ENCODE measurements around the gene MBNL3.

Gene MBNL3

GRCh38 chrX:132411310-132411977 is 77.4 kb downstream of the MBNL3 start:
- H3K27me3 Mint-ChIP-seq: no peaks in the 10 kb centered on the region
- no peaks in the 10 kb centered on the region for H3K9me3 Mint-ChIP-seq
- DNase-seq: no peak
- ATAC-seq: no peak
- no peaks in the 10 kb centered on the region for H3K4me1 Mint-ChIP-seq
- no peak overlapping the region for H3K4me3 Mint-ChIP-seq
- no peak overlapping the region for H3K27ac Mint-ChIP-seq

GRCh38 chrX:132409780-132410556 is 78.9 kb downstream of the MBNL3 start:
- Mint-ChIP-seq H3K27ac (peak overlapping the region in 1 of 2 donors; percentile 53), H3K4me3 (no peak overlapping the region), H3K9me3 (no peaks in the 10 kb centered on the region), H3K4me1 (no peaks in the 10 kb centered on the region), H3K27me3 (no peaks in the 10 kb centered on the region)
- DNase-seq (no peak), ATAC-seq (no peak)

GRCh38 chrX:132407691-132408090 is 81.1 kb downstream of the MBNL3 start:
- no peak for ATAC-seq
- H3K27me3 Mint-ChIP-seq: no peaks in the 10 kb centered on the region

GRCh38 chrX:132406106-132406505 is 82.7 kb downstream of the MBNL3 start:
- Mint-ChIP-seq H3K27ac (no peak overlapping the region), H3K4me1 (no peaks in the 10 kb centered on the region), H3K27me3 (no peaks in the 10 kb centered on the region), H3K9me3 (no peaks in the 10 kb centered on the region), H3K4me3 (no peak overlapping the region)
- ATAC-seq: no peak
- no peak for DNase-seq

More at GRCh38 chrX:132407691-132408090, 81.1 kb downstream of the MBNL3 start:
- H3K4me3 Mint-ChIP-seq: no peak overlapping the region
- no peaks in the 10 kb centered on the region for H3K9me3 Mint-ChIP-seq
- no peak for DNase-seq
- H3K27ac Mint-ChIP-seq: no peak overlapping the region
- H3K4me1 Mint-ChIP-seq: no peaks in the 10 kb centered on the region

GRCh38 chrX:132404266-132404665 is 84.6 kb downstream of the MBNL3 start:
- DNase-seq (no peak), ATAC-seq (no peak)
- H3K4me3 Mint-ChIP-seq: no peak overlapping the region
- H3K4me1 Mint-ChIP-seq: no peaks in the 10 kb centered on the region
- H3K27ac Mint-ChIP-seq: no peak overlapping the region
- no peaks in the 10 kb centered on the region for H3K9me3 Mint-ChIP-seq
- no peaks in the 10 kb centered on the region for H3K27me3 Mint-ChIP-seq

- no peaks in the 10 kb centered on the region for H3K4me1 Mint-ChIP-seq
- no peak overlapping the region for H3K27ac Mint-ChIP-seq
- H3K9me3 Mint-ChIP-seq: no peaks in the 10 kb centered on the region
- no peak overlapping the region for H3K4me3 Mint-ChIP-seq
- DNase-seq (no peak), ATAC-seq (no peak)
- H3K27me3 Mint-ChIP-seq: no peaks in the 10 kb centered on the region
Measured at GRCh38 chrX:132401935-132402334, 86.9 kb downstream of the MBNL3 start.

- Mint-ChIP-seq H3K27ac (no peak overlapping the region), H3K4me3 (no peak overlapping the region), H3K9me3 (no peaks in the 10 kb centered on the region), H3K4me1 (no peaks in the 10 kb centered on the region), H3K27me3 (no peaks in the 10 kb centered on the region)
- DNase-seq: no peak
- no peak for ATAC-seq
Measured at GRCh38 chrX:132400706-132401105, 88.1 kb downstream of the MBNL3 start.

GRCh38 chrX:132395645-132396044 is 93.2 kb downstream of the MBNL3 start:
- H3K4me3 Mint-ChIP-seq: no peak overlapping the region
- no peak for DNase-seq
- no peak overlapping the region for H3K27ac Mint-ChIP-seq
- no peaks in the 10 kb centered on the region for H3K4me1 Mint-ChIP-seq
- H3K9me3 Mint-ChIP-seq: no peaks in the 10 kb centered on the region
- no peak for ATAC-seq
- H3K27me3 Mint-ChIP-seq: no peaks in the 10 kb centered on the region

- H3K4me1 Mint-ChIP-seq: no peaks in the 10 kb centered on the region
- no peaks in the 10 kb centered on the region for H3K9me3 Mint-ChIP-seq
- no peaks in the 10 kb centered on the region for H3K27me3 Mint-ChIP-seq
- ATAC-seq (no peak), DNase-seq (no peak)
- H3K4me3 Mint-ChIP-seq: no peak overlapping the region
- no peak overlapping the region for H3K27ac Mint-ChIP-seq
Measured at GRCh38 chrX:132395026-132395425, 93.8 kb downstream of the MBNL3 start.

- Mint-ChIP-seq H3K27me3 (no peaks in the 10 kb centered on the region), H3K4me3 (no peak overlapping the region), H3K27ac (no peak overlapping the region), H3K4me1 (no peaks in the 10 kb centered on the region), H3K9me3 (no peaks in the 10 kb centered on the region)
- ATAC-seq (no peak), DNase-seq (no peak)
Measured at GRCh38 chrX:132394591-132394990, 94.2 kb downstream of the MBNL3 start.

GRCh38 chrX:132393992-132394391 is 94.8 kb downstream of the MBNL3 start:
- H3K27me3 Mint-ChIP-seq: no peaks in the 10 kb centered on the region
- no peak overlapping the region for H3K4me3 Mint-ChIP-seq
- H3K4me1 Mint-ChIP-seq: no peaks in the 10 kb centered on the region
- ATAC-seq (no peak), DNase-seq (no peak)
- H3K27ac Mint-ChIP-seq: no peak overlapping the region
- no peaks in the 10 kb centered on the region for H3K9me3 Mint-ChIP-seq

GRCh38 chrX:132393485-132393884 is 95.4 kb downstream of the MBNL3 start:
- no peaks in the 10 kb centered on the region for H3K4me1 Mint-ChIP-seq
- DNase-seq (no peak), ATAC-seq (no peak)
- H3K9me3 Mint-ChIP-seq: no peaks in the 10 kb centered on the region
- H3K27ac Mint-ChIP-seq: no peak overlapping the region
- H3K4me3 Mint-ChIP-seq: no peak overlapping the region
- H3K27me3 Mint-ChIP-seq: no peaks in the 10 kb centered on the region

- Mint-ChIP-seq H3K27ac (no peak overlapping the region), H3K4me1 (no peaks in the 10 kb centered on the region), H3K9me3 (no peaks in the 10 kb centered on the region), H3K27me3 (no peaks in the 10 kb centered on the region), H3K4me3 (no peak overlapping the region)
- ATAC-seq: no peak
- DNase-seq: no peak
Measured at GRCh38 chrX:132393085-132393484, 95.8 kb downstream of the MBNL3 start.

- Mint-ChIP-seq H3K4me3 (no peak overlapping the region), H3K9me3 (no peaks in the 10 kb centered on the region), H3K27me3 (no peaks in the 10 kb centered on the region)
Measured at GRCh38 chrX:132390792-132391191, 98.0 kb downstream of the MBNL3 start.

GRCh38 chrX:132389480-132389879 is 99.4 kb downstream of the MBNL3 start:
- DNase-seq (no peak), ATAC-seq (no peak)
- no peaks in the 10 kb centered on the region for H3K27me3 Mint-ChIP-seq
- no peak overlapping the region for H3K4me3 Mint-ChIP-seq
- H3K4me1 Mint-ChIP-seq: no peaks in the 10 kb centered on the region
- no peak overlapping the region for H3K27ac Mint-ChIP-seq
- H3K9me3 Mint-ChIP-seq: no peaks in the 10 kb centered on the region

More at GRCh38 chrX:132390792-132391191, 98.0 kb downstream of the MBNL3 start:
- ATAC-seq (no peak), DNase-seq (no peak)
- Mint-ChIP-seq H3K4me1 (no peaks in the 10 kb centered on the region), H3K27ac (no peak overlapping the region)

- Mint-ChIP-seq H3K4me1 (no peaks in the 10 kb centered on the region), H3K9me3 (no peaks in the 10 kb centered on the region), H3K27me3 (no peaks in the 10 kb centered on the region), H3K4me3 (no peak overlapping the region), H3K27ac (no peak overlapping the region)
- no peak for DNase-seq
- ATAC-seq: no peak
Measured at GRCh38 chrX:132388371-132388770, 100.5 kb downstream of the MBNL3 start.

Measured in stimulated activated naive CD8-positive, alpha-beta T cell treated with anti-CD3 and anti-CD28 coated beads, Interleukin-15, amount 100 ng/mL, for 72 hours (primary cell).